Lung (tissue), 12 donors: ENCODE results near the gene FGF19. TPM values are rescaled to one million over a fixed set of nuclear protein-coding genes. Genes with fewer than 3 reads are reported as not detected.

ENCODE experiments used
- ATAC-seq: fragments of 200-7000 bp; cut with Tn5 transposase; one replicate; pipeline ENCODE4 v1.9.1; 2020; ENCODE audit warnings: moderate number of reproducible peaks; ENCODE audit not compliant: insufficient read depth, low FRiP score
- DNase-seq, 3 donors: peaks; one replicate each; pipeline ENCODE4 v3.0.0-alpha.2; 2013 to 2017
- H3K27ac ChIP-seq, 2 donors: one replicate each; pipeline ENCODE4 v1.5.1; 2013; ENCODE audit warnings: mild to moderate bottlenecking in 2 of 2, moderate library complexity in 2 of 2, control low read depth in 1 of 2, inconsistent platforms in 1 of 2, low read depth in 1 of 2, low read length in 1 of 2
- H3K27me3 ChIP-seq, 3 donors: one replicate each; pipeline ENCODE4 v1.5.1; 2013; ENCODE audit warnings: low read length in 2 of 3; ENCODE audit not compliant: control insufficient read depth in 3 of 3, insufficient read depth in 3 of 3
- H3K36me3 ChIP-seq, 4 donors: one replicate each; pipeline ENCODE4 v1.5.1; 2013; ENCODE audit warnings: low read length in 4 of 4, mild to moderate bottlenecking in 1 of 4, moderate library complexity in 1 of 4; ENCODE audit not compliant: control insufficient read depth in 4 of 4, insufficient read depth in 4 of 4
- H3K4me1 ChIP-seq, 5 donors: one replicate each; pipeline ENCODE4 v1.5.1; 2013; ENCODE audit warnings: low read length in 5 of 5, mild to moderate bottlenecking in 2 of 5, moderate library complexity in 1 of 5; ENCODE audit not compliant: control insufficient read depth in 5 of 5, insufficient read depth in 5 of 5
- H3K4me3 ChIP-seq: one replicate; pipeline ENCODE4 v1.5.1; 2013; ENCODE audit warnings: mild to moderate bottlenecking, control low read depth, moderate library complexity
- H3K9ac ChIP-seq, 2 donors: one replicate each; pipeline ENCODE4 v1.5.1; 2013; ENCODE audit warnings: low read length in 2 of 2, control low read depth in 1 of 2; ENCODE audit not compliant: insufficient read depth in 1 of 2
- H3K9me3 ChIP-seq, 4 donors: one replicate each; pipeline ENCODE4 v1.5.1; 2013; ENCODE audit warnings: low read length in 3 of 4, mild to moderate bottlenecking in 1 of 4, moderate library complexity in 1 of 4; ENCODE audit not compliant: control insufficient read depth in 4 of 4, insufficient read depth in 3 of 4
- CTCF ChIP-seq: IDR thresholded peaks from 2 replicates; pipeline ENCODE4 v1.5.1; 2012; ENCODE audit warnings: mild to moderate bottlenecking; ENCODE audit errors: control extremely low read depth, extremely low read depth
- WGBS, 2 donors: extraction: QIAGEN DNeasy Blood & Tissue Kit; methylation state at CpG; one replicate each; pipeline ENCODE4 v1.1.7; 2013; 5-methylcytosine and 5-hydroxymethylcytosine counted together
- polyA plus RNA-seq, 2 donors: library from polyadenylated mRNA; stranded (reverse); fragments of 200-250 nt; gene quantifications; one replicate each; pipeline ENCODE4 v1.2.1, GENCODE V29; 2013
- total RNA-seq, 2 donors: library from RNA; depleted of rRNA in 1 of 2; stranded (reverse); fragments of >200 nt in 1 of 2; gene quantifications; one replicate each; pipeline ENCODE4 v1.2.1, GENCODE V29; 2014 to 2021
- donor health status: control.
- donor health status: control.
- donor health status: Bipolar disorder and iron deficiency.
- donor health status: healthy.
- donor health status: DM: yes; HTN: yes; CAD: no.

The FGF19 gene
- total and polyA plus RNA-seq, 4 donors, result 0.09 TPM; not detected in 3

- DNase-seq, result no peak
Observed at GRCh38 chr11:69659591-69659990, 44.2 kb downstream of the FGF19 start.

GRCh38 chr11:69658626-69659450, 45.0 kb downstream of the FGF19 start:
- Histone ChIP-seq H3K9me3 (no peaks in the 10 kb centered on the region), H3K9ac (peak overlapping the region in 1 of 2 donors; percentile 39), H3K4me1 (peaks cover 0 to 17% (median 4%) of the 10 kb centered on the region in 5 donors), H3K27ac (no peak overlapping the region), H3K36me3 (peaks cover 0 to 12% (median 0%) of the 10 kb centered on the region in 4 donors), H3K27me3 (no peaks in the 10 kb centered on the region), H3K4me3 (no peak overlapping the region)
- ATAC-seq (no peak), DNase-seq (peak in 2 of 3 donors; percentile 12 to 44)
- WGBS, 2 donors, result 84 to 86% methylated on average over 18 of the region's 18 CpGs
- no peak for TF ChIP-seq CTCF

More at GRCh38 chr11:69659591-69659990, 44.2 kb downstream of the FGF19 start:
- Histone ChIP-seq H3K27me3 (no peaks in the 10 kb centered on the region), H3K4me1 (peaks cover 0 to 17% (median 4%) of the 10 kb centered on the region in 5 donors), H3K9me3 (no peaks in the 10 kb centered on the region), H3K4me3 (no peak overlapping the region), H3K27ac (no peak overlapping the region), H3K9ac (no peak overlapping the region), H3K36me3 (peaks cover 0 to 16% (median 2%) of the 10 kb centered on the region in 4 donors)
- no peak for TF ChIP-seq CTCF
- WGBS, 2 donors, result 94 to 96% methylated on average over 12 of the region's 12 CpGs
- no peak for ATAC-seq

GRCh38 chr11:69657911-69658625, 45.8 kb downstream of the FGF19 start:
- no peak overlapping the region for H3K4me3 ChIP-seq
- 54 to 70% methylated on average over 27 of the region's 27 CpGs for WGBS, 2 donors
- DNase-seq (peak; percentile 67 to 77 (median 75)), ATAC-seq (no peak)
- H3K27ac ChIP-seq, result no peak overlapping the region
- H3K4me1 ChIP-seq, result peaks cover 0 to 17% (median 4%) of the 10 kb centered on the region in 5 donors
- no peaks in the 10 kb centered on the region for H3K27me3 ChIP-seq
- no peak overlapping the region for H3K9ac ChIP-seq
- no peaks in the 10 kb centered on the region for H3K9me3 ChIP-seq
- peaks cover 0 to 11% (median under 1%) of the 10 kb centered on the region in 4 donors for H3K36me3 ChIP-seq
- no peak for TF ChIP-seq CTCF
